ENCODE measurements around the gene GPHN. TPM values are rescaled to one million over a fixed set of nuclear protein-coding genes. Genes with fewer than 3 reads are reported as not detected.

GPHN gene
- total RNA-seq, 2 donors from 2014 or later, result 18.1 to 21.2 TPM

DNA sequence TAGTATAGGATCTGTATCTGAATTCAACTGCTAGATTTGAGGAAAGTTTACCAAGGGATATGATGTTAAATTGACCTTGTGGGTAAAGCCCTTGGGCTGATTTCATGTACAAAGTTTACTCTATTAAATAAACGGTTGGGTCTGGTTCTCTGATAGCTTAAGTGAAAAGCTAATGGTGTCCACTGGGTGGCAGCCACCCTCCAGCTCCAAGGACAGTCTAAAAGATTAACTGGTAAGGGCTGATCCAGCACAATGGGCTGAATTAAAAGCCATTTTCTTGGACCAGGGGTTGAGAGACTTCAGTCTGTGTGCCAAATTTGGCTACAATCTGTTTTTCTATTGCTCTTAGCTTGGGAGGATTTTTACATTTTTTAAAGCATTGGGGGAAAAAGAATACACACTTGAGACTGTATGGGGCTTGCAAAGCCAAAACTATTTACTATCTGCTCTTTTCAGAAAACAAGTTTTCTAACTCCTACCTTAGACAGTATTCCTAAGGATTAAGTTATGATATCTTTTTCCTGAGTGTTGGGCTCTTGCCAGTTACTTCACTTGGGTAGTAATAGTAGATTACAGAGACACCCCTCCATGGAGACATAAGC lies 116.5 kb downstream of the GPHN start:
- Mint-ChIP-seq H3K4me3 (no peak overlapping the region), H3K4me1 (ENCODE audit: low read depth) (no peaks in the 10 kb centered on the region), H3K36me3 (ENCODE audit: insufficient read depth in 2 of 2) (peaks cover 0 to 3% of the 10 kb centered on the region in 2 donors), H3K27me3 (ENCODE audit: low read depth) (no peaks in the 10 kb centered on the region), H3K27ac (no peak overlapping the region), H3K9me3 (peaks cover 5% of the 10 kb centered on the region in 2 donors)
- DNase-seq, result peak; percentile 22 to 46
- peak; percentile 66 to 76 for ATAC-seq (replicated peaks in 1 of 2)

GRCh38 chr14:66628636-66629035 lies 120.7 kb downstream of the GPHN start:
- Mint-ChIP-seq H3K4me3 (no peak overlapping the region), H3K4me1 (ENCODE audit: low read depth) (peaks cover 6% of the 10 kb centered on the region), H3K36me3 (ENCODE audit: insufficient read depth in 2 of 2) (no peaks in the 10 kb centered on the region), H3K27me3 (ENCODE audit: low read depth) (no peaks in the 10 kb centered on the region), H3K27ac (no peak overlapping the region), H3K9me3 (no peaks in the 10 kb centered on the region)
- DNase-seq, result no peak
- ATAC-seq (replicated peaks in 1 of 2), result no peak

DNA sequence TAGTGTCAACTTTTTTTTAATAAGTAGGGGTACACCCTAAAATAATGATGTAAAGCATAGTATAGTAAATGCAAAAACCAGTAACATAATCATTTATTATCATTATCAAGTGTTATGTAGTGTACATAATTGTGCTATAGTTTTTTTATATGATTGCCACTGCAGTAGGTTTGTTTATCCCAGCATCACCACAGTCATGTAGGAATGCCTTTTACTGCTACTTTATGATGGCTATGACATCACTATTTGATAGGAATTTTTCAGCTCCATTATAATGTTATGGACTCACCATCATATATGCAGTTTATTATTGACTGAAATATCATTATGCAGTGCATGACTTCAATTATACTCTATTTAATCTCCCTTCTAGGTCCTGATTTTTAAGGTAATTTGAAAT lies 121.6 kb downstream of the GPHN start:
- Mint-ChIP-seq H3K4me3 (no peak overlapping the region), H3K4me1 (ENCODE audit: low read depth) (peaks cover 6% of the 10 kb centered on the region), H3K27ac (no peak overlapping the region), H3K9me3 (no peaks in the 10 kb centered on the region), H3K36me3 (ENCODE audit: insufficient read depth in 2 of 2) (no peaks in the 10 kb centered on the region), H3K27me3 (ENCODE audit: low read depth) (no peaks in the 10 kb centered on the region)
- DNase-seq (no peak), ATAC-seq (replicated peaks in 1 of 2) (no peak)

GRCh38 chr14:66634876-66635275 lies 126.9 kb downstream of the GPHN start:
- Mint-ChIP-seq H3K4me3 (no peak overlapping the region), H3K27ac (no peak overlapping the region), H3K27me3 (ENCODE audit: low read depth) (no peaks in the 10 kb centered on the region), H3K36me3 (ENCODE audit: insufficient read depth in 2 of 2) (no peaks in the 10 kb centered on the region), H3K9me3 (peaks cover 0 to 2% of the 10 kb centered on the region in 2 donors), H3K4me1 (ENCODE audit: low read depth) (peaks cover 6% of the 10 kb centered on the region)
- no peak for DNase-seq
- ATAC-seq (replicated peaks in 1 of 2), result no peak

- Mint-ChIP-seq H3K9me3 (peaks cover 0 to 2% of the 10 kb centered on the region in 2 donors), H3K4me3 (no peak overlapping the region), H3K27me3 (ENCODE audit: low read depth) (no peaks in the 10 kb centered on the region), H3K4me1 (ENCODE audit: low read depth) (peaks cover 6% of the 10 kb centered on the region), H3K36me3 (ENCODE audit: insufficient read depth in 2 of 2) (no peaks in the 10 kb centered on the region), H3K27ac (no peak overlapping the region)
- ATAC-seq (replicated peaks in 1 of 2), result no peak
- DNase-seq, result no peak
Measured at GRCh38 chr14:66635435-66635834, 127.5 kb downstream of the GPHN start.

GRCh38 chr14:66636240-66636639 lies 128.3 kb downstream of the GPHN start:
- Mint-ChIP-seq H3K27ac (no peak overlapping the region), H3K4me1 (ENCODE audit: low read depth) (peaks cover 6% of the 10 kb centered on the region), H3K36me3 (ENCODE audit: insufficient read depth in 2 of 2) (no peaks in the 10 kb centered on the region), H3K4me3 (no peak overlapping the region), H3K27me3 (ENCODE audit: low read depth) (no peaks in the 10 kb centered on the region), H3K9me3 (peaks cover 0 to 2% of the 10 kb centered on the region in 2 donors)
- ATAC-seq (replicated peaks in 1 of 2) (no peak), DNase-seq (no peak)

DNA sequence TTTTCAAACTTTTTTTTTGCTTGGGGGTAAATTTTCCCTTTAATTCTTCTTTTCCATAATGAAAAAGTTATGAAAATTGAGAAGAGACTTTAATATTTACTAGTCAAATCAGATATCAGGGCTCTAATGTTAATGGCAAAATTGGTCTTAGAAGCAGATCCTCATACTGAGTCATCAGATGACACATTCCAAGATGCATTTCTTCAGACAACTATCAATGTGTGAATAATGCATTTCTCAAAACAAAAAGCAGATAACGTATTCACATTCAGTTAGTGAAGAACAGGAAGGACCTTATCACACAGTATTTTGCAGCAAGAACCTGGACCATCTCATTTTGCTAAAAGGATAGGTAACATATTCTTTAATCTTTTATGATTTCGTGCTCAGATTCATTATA lies 130.7 kb downstream of the GPHN start:
- DNase-seq, result no peak
- ATAC-seq (replicated peaks in 1 of 2), result no peak
- peaks cover 0 to 2% of the 10 kb centered on the region in 2 donors for H3K9me3 Mint-ChIP-seq
- no peaks in the 10 kb centered on the region for H3K36me3 Mint-ChIP-seq (ENCODE audit: insufficient read depth in 2 of 2)
- H3K27me3 Mint-ChIP-seq (ENCODE audit: low read depth), result no peaks in the 10 kb centered on the region
- no peak overlapping the region for H3K27ac Mint-ChIP-seq
- no peak overlapping the region for H3K4me3 Mint-ChIP-seq
- H3K4me1 Mint-ChIP-seq (ENCODE audit: low read depth), result no peaks in the 10 kb centered on the region

DNA sequence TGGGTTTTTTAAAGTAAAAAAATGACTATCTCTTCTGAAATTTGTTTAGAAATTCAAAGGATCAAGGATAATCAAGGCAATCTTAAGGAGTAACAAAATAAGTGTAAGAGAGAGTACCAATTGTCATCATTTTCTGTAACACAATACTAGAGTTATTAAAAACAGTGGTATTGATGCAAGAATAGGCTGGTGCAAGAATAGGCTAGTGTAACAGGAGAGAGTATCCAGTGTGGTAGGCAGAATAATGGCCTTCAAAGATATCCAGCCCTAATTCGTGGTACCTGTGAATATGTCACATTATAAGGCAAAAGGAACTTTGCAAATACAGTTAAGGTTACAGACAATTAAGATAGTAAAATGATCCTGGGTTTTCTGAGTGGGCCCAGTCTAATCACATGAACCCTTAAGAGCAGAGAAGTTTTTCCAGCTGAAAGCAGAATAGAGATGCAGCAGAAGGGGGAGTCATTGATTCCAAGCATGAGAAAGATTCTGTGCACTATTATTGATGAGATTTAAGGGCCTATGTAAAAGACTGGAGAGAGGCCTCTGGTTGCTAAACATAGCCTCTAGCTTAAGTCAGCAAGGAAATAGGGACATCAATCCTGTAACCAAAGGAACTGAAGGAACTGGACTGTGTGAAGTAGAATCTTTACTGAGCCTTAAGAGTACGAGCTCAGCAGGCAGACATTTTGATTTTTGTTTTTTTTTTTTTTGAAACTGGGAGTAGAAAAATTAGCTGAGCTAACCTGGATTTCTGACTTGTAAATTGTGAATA lies 134.1 kb downstream of the GPHN start:
- ATAC-seq (replicated peaks in 1 of 2), result no peak
- H3K27me3 Mint-ChIP-seq (ENCODE audit: low read depth), result no peaks in the 10 kb centered on the region

DNA sequence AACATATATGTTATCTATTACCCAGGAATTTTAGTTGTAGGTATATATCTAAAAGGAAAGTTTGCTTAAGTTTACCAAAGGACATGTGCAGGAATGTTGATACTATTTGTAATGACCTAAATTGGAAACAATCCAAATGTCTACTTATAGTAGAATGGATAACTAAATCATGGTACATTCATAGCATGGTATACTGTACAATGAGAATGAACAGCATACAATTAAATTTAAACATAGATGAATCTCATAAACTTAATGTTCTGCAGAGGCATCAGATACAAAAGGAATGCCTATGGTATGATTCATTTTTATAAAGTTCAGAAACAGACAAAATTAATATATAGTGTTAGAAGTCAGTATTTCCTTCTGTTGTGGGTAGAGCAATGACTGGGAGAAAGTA lies 135.4 kb downstream of the GPHN start:
- no peak for ATAC-seq (replicated peaks in 1 of 2)
- DNase-seq, result no peak
- Mint-ChIP-seq H3K36me3 (ENCODE audit: insufficient read depth in 2 of 2) (no peaks in the 10 kb centered on the region), H3K27me3 (ENCODE audit: low read depth) (no peaks in the 10 kb centered on the region), H3K4me3 (no peak overlapping the region), H3K9me3 (peaks cover 0 to 2% of the 10 kb centered on the region in 2 donors), H3K27ac (no peak overlapping the region), H3K4me1 (ENCODE audit: low read depth) (no peaks in the 10 kb centered on the region)

More for the DNA sequence above, 134.1 kb downstream of the GPHN start:
- Mint-ChIP-seq H3K27ac (no peak overlapping the region), H3K4me1 (ENCODE audit: low read depth) (no peaks in the 10 kb centered on the region), H3K36me3 (ENCODE audit: insufficient read depth in 2 of 2) (no peaks in the 10 kb centered on the region), H3K9me3 (peaks cover 0 to 2% of the 10 kb centered on the region in 2 donors), H3K4me3 (no peak overlapping the region)
- no peak for DNase-seq

GRCh38 chr14:66645716-66646115 lies 137.8 kb downstream of the GPHN start:
- no peak for ATAC-seq (replicated peaks in 1 of 2)
- Mint-ChIP-seq H3K9me3 (no peaks in the 10 kb centered on the region), H3K27me3 (ENCODE audit: low read depth) (no peaks in the 10 kb centered on the region), H3K4me1 (ENCODE audit: low read depth) (peaks cover 17% of the 10 kb centered on the region), H3K27ac (no peak overlapping the region), H3K36me3 (ENCODE audit: insufficient read depth in 2 of 2) (no peaks in the 10 kb centered on the region), H3K4me3 (no peak overlapping the region)
- no peak for DNase-seq

- peak overlapping the region; percentile 55 for H3K27ac Mint-ChIP-seq
Measured at GRCh38 chr14:66649498-66649897, 141.6 kb downstream of the GPHN start.

GRCh38 chr14:66650491-66650911 lies 142.6 kb downstream of the GPHN start:
- Mint-ChIP-seq H3K27ac (peak overlapping the region; percentile 55), H3K4me3 (peak overlapping the region in 1 of 2 donors; percentile 70), H3K9me3 (peaks cover 1 to 2% of the 10 kb centered on the region in 2 donors), H3K36me3 (ENCODE audit: insufficient read depth in 2 of 2) (peaks cover 0 to 2% of the 10 kb centered on the region in 2 donors), H3K27me3 (ENCODE audit: low read depth) (no peaks in the 10 kb centered on the region), H3K4me1 (ENCODE audit: low read depth) (peaks cover 17% of the 10 kb centered on the region)
- peak in 1 of 2 donors; percentile 5 for DNase-seq
- ATAC-seq (replicated peaks in 1 of 2), result peak; percentile 29 to 60

More at GRCh38 chr14:66649498-66649897, 141.6 kb downstream of the GPHN start:
- ATAC-seq (replicated peaks in 1 of 2) (peak; percentile 84 to 85), DNase-seq (peak; percentile 33 to 36)
- H3K4me1 Mint-ChIP-seq (ENCODE audit: low read depth), result peaks cover 17% of the 10 kb centered on the region
- H3K36me3 Mint-ChIP-seq (ENCODE audit: insufficient read depth in 2 of 2), result peaks cover 0 to 2% of the 10 kb centered on the region in 2 donors
- H3K4me3 Mint-ChIP-seq, result peak overlapping the region in 1 of 2 donors; percentile 70
- no peaks in the 10 kb centered on the region for H3K27me3 Mint-ChIP-seq (ENCODE audit: low read depth)
- H3K9me3 Mint-ChIP-seq, result peaks cover 1 to 2% of the 10 kb centered on the region in 2 donors

DNA sequence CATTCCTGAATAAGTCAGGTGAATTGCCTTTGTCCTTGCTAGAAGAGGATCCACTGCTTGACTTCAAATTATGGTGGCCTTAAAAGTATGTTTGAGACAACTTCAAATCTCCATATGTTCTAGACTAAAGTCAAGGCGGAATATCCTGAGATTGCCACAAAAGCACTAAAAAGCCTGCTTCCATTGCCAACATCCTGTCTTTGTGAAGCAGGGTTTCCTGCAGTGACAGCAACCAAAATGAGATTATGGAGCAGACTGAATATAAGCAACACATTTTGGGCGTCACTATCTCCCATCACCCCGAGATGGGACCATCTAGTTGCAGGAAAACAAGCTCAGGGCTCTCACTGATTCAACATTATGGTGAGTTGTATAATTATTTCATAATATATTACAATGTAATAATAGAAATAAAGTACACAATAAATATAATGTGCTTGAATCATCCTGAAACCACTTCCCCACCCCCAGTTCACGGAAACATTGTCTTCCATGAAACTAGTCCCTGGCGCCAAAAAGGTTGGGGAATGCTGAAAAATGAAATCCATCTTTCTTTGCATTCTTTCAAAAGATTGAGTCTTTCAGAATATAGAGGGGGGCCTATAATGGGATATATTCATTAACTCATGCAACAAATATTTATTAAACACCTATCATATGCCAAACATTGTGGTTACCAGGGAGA lies 143.7 kb downstream of the GPHN start:
- no peak for DNase-seq
- no peak for ATAC-seq (replicated peaks in 1 of 2)
- Mint-ChIP-seq H3K27ac (no peak overlapping the region), H3K27me3 (ENCODE audit: low read depth) (no peaks in the 10 kb centered on the region), H3K36me3 (ENCODE audit: insufficient read depth in 2 of 2) (peaks cover 5 to 6% of the 10 kb centered on the region in 2 donors), H3K4me1 (ENCODE audit: low read depth) (peaks cover 17% of the 10 kb centered on the region), H3K4me3 (no peak overlapping the region), H3K9me3 (peaks cover 2 to 8% of the 10 kb centered on the region in 2 donors)

All from activated T-cell treated with anti-CD3 and anti-CD28 coated beads, Interleukin-2, amount 50 U/mL, for 72 hours (primary cell).